Measurements from ENCODE around the gene CTBP2.

CTBP2 gene

DNA sequence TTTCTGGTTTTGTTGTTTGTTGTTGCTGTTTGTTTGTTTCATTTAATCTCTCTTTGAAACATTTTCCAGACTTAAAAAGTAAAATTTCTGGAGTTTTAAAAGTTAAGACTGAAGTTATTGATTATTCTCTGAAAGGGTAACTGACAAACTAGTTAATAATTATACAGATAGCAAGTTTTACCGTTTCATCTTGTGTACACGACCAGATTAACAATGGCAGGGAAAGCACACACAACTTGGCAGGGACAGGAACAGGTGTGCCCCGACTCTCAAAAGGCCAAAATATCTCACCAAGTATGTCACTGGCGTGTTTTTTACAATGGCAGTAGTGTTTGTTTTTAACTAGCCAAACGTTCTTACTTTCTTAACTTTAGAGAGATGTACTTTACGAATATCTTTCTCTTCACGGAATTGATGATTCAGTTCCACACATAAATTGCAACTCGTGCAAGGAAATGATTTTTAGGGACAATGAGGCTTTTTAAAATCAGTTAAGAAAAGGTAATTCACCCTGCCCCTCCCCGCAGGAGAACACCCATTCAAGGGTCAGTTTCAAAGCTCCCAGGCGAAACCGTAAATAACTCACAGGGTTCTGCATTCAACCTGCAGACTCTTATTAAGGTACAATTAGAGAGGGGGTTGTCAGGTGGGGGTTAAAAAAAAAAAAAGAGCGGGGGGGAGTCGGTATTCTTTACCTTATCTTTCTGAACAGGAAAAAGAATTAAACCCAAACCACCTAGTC is 3.5 kb downstream of the CTBP2 start:
- no peak overlapping the region for H3K4me2 ChIP-seq (ENCODE audit: low read depth, low read length, poor library complexity, severe bottlenecking)

DNA sequence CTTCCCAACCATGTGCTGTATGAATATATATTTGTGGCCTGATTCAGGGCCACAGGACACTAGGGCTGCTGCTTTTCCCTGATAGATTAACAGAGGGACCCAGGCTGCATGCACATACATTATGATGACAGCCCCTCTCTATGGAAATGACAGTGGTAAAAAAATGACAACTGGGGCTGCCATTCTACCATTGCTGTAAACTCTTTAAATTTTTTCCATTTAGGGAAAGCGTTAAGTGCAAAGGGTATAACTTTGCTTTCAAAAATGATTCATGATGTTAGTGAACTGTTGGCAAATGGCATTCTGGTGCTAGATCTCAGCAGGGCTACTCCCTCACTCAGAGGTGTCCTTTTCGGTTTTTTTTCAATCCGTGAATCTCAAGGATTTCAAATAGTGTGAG is 4.2 kb downstream of the CTBP2 start:
- TF ChIP-seq, protein P1, sequence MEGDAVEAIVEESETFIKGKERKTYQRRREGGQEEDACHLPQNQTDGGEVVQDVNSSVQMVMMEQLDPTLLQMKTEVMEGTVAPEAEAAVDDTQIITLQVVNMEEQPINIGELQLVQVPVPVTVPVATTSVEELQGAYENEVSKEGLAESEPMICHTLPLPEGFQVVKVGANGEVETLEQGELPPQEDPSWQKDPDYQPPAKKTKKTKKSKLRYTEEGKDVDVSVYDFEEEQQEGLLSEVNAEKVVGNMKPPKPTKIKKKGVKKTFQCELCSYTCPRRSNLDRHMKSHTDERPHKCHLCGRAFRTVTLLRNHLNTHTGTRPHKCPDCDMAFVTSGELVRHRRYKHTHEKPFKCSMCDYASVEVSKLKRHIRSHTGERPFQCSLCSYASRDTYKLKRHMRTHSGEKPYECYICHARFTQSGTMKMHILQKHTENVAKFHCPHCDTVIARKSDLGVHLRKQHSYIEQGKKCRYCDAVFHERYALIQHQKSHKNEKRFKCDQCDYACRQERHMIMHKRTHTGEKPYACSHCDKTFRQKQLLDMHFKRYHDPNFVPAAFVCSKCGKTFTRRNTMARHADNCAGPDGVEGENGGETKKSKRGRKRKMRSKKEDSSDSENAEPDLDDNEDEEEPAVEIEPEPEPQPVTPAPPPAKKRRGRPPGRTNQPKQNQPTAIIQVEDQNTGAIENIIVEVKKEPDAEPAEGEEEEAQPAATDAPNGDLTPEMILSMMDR (IDR thresholded peaks at IDR 0.05; ENCODE audit: insufficient read depth, low read length, poor library complexity, severe bottlenecking), result no peak
- TF ChIP-seq EZH2phosphoT487 (conservative IDR thresholded peaks at IDR 0.05; ENCODE audit: low read length), result no peak
- Histone ChIP-seq H3K27me3 (ENCODE audit: low read length) (no peaks in the 10 kb centered on the region), H2AFZ (ENCODE audit: low read depth, low read length, severe bottlenecking) (no peak overlapping the region), H3K9ac (ENCODE audit: low read length) (no peak overlapping the region), H4K20me1 (ENCODE audit: low read depth, low read length) (no peaks in the 10 kb centered on the region), H3F3A (ENCODE audit: insufficient read depth) (peaks cover 8% of the 10 kb centered on the region; the same call in 1 of the 2 replicates), H3K36me3 (ENCODE audit: low read length) (no peaks in the 10 kb centered on the region), H3K4me3 (ENCODE audit: insufficient read depth, low read length, poor library complexity, severe bottlenecking) (no peak overlapping the region), H3K9me2 (replicated peaks; ENCODE audit: insufficient read depth, low read length) (no peaks in the 10 kb centered on the region), H3K79me2 (ENCODE audit: insufficient read depth, low read length) (no peaks in the 10 kb centered on the region), H3K9me3 (ENCODE audit: insufficient read depth, low read length) (no peaks in the 10 kb centered on the region), H3K27ac (ENCODE audit: low read depth, low read length) (no peak overlapping the region), H3K4me2 (ENCODE audit: low read depth, low read length, poor library complexity, severe bottlenecking) (no peak overlapping the region)

More for the DNA sequence above, 3.5 kb downstream of the CTBP2 start:
- TF ChIP-seq EZH2phosphoT487 (conservative IDR thresholded peaks at IDR 0.05; ENCODE audit: low read length), result no peak
- TF ChIP-seq, protein P1 (IDR thresholded peaks at IDR 0.05; ENCODE audit: insufficient read depth, low read length, poor library complexity, severe bottlenecking), result no peak
- H3K27me3 ChIP-seq (ENCODE audit: low read length), result no peaks in the 10 kb centered on the region
- no peaks in the 10 kb centered on the region for H3K9me3 ChIP-seq (ENCODE audit: insufficient read depth, low read length)
- no peaks in the 10 kb centered on the region for H3K9me2 ChIP-seq (replicated peaks; ENCODE audit: insufficient read depth, low read length)
- H3K79me2 ChIP-seq (ENCODE audit: insufficient read depth, low read length), result no peaks in the 10 kb centered on the region
- peaks cover 8% of the 10 kb centered on the region; the same call in 1 of the 2 replicates for H3F3A ChIP-seq (ENCODE audit: insufficient read depth)
- H4K20me1 ChIP-seq (ENCODE audit: low read depth, low read length), result no peaks in the 10 kb centered on the region
- no peak overlapping the region for H3K27ac ChIP-seq (ENCODE audit: low read depth, low read length)
- no peaks in the 10 kb centered on the region for H3K36me3 ChIP-seq (ENCODE audit: low read length)
- H3K9ac ChIP-seq (ENCODE audit: low read length), result no peak overlapping the region
- no peak overlapping the region for H2AFZ ChIP-seq (ENCODE audit: low read depth, low read length, severe bottlenecking)
- no peak overlapping the region for H3K4me3 ChIP-seq (ENCODE audit: insufficient read depth, low read length, poor library complexity, severe bottlenecking)

DNA sequence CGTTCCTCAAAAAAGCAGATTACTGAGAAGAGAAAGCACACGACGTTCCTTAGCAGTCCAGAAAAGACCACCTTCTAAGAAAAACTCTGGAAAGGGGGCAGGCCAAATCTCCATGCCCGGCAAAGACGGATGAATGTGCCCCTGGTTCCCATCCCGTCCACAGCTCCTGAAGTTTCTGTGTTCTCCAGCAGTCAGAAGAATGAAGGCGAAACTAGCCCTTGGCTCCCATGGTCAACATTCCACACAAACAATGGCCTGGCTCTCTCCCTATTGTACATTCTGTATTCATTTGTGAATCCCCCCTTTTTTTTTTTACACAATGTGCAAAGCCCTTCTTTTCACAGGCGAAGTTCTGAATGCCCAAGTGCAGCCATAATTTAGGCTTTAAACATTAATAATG is 5.3 kb downstream of the CTBP2 start:
- no peaks in the 10 kb centered on the region for H3K36me3 ChIP-seq (ENCODE audit: low read length)
- no peaks in the 10 kb centered on the region for H3K9me2 ChIP-seq (replicated peaks; ENCODE audit: insufficient read depth, low read length)
- H3K9ac ChIP-seq (ENCODE audit: low read length), result no peak overlapping the region
- H3K4me3 ChIP-seq (ENCODE audit: insufficient read depth, low read length, poor library complexity, severe bottlenecking), result no peak overlapping the region
- no peaks in the 10 kb centered on the region for H3K79me2 ChIP-seq (ENCODE audit: insufficient read depth, low read length)
- H3F3A ChIP-seq (ENCODE audit: insufficient read depth), result peaks cover 8% of the 10 kb centered on the region; the same call in 1 of the 2 replicates
- no peaks in the 10 kb centered on the region for H4K20me1 ChIP-seq (ENCODE audit: low read depth, low read length)
- H3K27ac ChIP-seq (ENCODE audit: low read depth, low read length), result no peak overlapping the region
- no peak for TF ChIP-seq EZH2phosphoT487 (conservative IDR thresholded peaks at IDR 0.05; ENCODE audit: low read length)
- TF ChIP-seq, protein P1 (IDR thresholded peaks at IDR 0.05; ENCODE audit: insufficient read depth, low read length, poor library complexity, severe bottlenecking), result no peak
- H3K9me3 ChIP-seq (ENCODE audit: insufficient read depth, low read length), result no peaks in the 10 kb centered on the region
- H2AFZ ChIP-seq (ENCODE audit: low read depth, low read length, severe bottlenecking), result no peak overlapping the region
- H3K4me2 ChIP-seq (ENCODE audit: low read depth, low read length, poor library complexity, severe bottlenecking), result no peak overlapping the region
- H3K27me3 ChIP-seq (ENCODE audit: low read length), result no peaks in the 10 kb centered on the region
